SH-SY5Y (cell line): ENCODE results near the gene DAP.

ENCODE experiments used
- GATA2 ChIP-seq: IDR thresholded peaks from 2 replicates; pipeline ENCODE4 v1.6.1; 2011; ENCODE audit warnings: mild to moderate bottlenecking, low read depth, low read length
- GATA3 ChIP-seq: IDR thresholded peaks from 2 replicates; pipeline ENCODE4 v1.6.1; 2011; ENCODE audit warnings: low read depth, mild to moderate bottlenecking, low read length, moderate library complexity

The DAP gene

GRCh38 chr5:10671041-10672008 lies 89.7 kb downstream of the DAP start:
- no peak for TF ChIP-seq GATA3
- TF ChIP-seq GATA2 = peak; percentile 69

- no peak for TF ChIP-seq GATA3
- no peak for TF ChIP-seq GATA2
Observed at GRCh38 chr5:10669983-10670382, 91.1 kb downstream of the DAP start.

GRCh38 chr5:10668697-10669096 lies 92.3 kb downstream of the DAP start:
- TF ChIP-seq GATA2 (no peak), GATA3 (no peak)

DNA sequence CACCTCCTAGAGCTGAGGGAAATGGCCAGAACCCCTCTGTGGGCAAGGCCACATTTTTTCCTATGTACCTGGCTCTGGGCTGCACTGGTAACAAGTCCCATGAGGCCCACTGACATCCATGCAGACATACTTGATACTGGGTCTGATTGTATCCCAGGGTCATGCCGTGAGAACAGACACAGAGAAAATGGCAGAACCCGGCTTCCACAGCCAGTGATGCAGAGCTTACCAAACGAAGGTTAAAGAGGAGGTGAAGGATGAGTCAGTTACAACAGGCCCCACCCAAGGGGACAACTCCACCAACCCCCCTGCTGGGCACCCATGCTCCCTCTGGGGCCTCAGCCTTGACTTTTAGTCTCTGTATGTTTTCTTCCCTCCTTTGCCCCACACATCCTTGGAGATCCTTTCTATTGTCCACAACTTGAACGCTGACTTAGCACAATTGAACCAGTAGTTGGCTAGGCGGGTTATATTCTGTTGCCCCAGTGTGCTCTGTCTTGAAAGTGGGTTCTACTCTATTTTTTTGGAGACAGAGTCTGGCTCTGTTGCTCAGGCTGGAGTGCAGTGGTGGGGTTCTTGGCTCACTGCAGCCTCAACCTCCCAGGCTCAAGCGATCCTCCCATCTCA lies 93.5 kb downstream of the DAP start:
- TF ChIP-seq GATA3 (no peak), GATA2 (no peak)

DNA sequence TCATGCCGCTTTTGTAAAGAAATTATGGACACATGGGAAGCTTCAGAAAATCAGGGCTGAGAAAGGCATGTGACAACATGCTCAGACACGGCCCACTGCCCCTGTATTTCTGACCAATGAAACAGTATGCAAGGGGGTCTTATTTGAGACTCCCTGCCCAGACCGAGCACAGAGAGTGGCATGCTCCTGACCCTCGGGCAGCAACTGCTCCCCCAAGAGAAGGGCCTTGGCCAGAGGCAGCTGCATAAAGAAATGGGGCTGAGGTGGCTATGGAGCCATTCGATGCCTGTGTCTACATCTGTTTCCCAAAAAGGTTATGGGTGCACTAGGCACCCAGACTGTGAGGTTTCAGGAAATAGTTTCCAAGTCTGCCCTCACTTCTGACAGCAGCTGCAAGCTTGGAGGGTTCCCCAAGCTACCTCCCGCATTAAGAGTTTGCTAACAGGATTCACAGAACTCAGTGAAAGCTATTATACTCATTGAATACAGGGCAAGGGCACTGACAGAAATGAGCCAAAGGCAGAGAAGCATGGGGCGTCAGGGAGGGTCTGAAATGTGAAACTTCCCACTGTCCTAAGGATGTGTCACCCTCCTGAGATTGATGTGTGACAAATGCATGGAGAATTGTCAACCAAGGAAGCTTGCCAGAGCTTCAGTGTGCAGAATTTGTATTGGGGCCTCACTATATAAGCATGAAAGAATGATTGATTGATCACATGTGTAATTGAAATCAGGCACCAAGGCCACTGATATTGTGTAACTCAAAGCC lies 94.3 kb downstream of the DAP start:
- no peak for TF ChIP-seq GATA3
- TF ChIP-seq GATA2 = no peak

DNA sequence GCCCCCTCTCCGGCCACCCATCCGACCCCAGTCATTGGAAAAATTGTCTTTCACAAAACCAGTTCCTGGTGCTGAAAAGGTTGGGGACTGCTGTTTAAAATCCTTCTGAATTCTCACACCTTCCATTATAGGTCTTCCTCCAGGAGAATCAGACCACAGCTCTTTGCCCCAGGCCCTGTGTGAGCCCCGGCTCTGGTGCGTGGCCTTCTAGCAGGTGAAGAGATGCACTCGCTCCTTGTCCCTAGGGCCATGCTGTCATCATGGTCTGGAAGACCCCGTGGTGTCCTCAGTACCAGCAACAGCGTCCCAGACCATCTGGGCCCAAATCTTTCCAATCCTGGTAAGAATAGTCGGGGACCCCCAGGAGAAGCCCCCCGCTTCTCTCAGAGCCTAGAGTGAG lies 95.2 kb downstream of the DAP start:
- no peak for TF ChIP-seq GATA3
- TF ChIP-seq GATA2 = no peak

DNA sequence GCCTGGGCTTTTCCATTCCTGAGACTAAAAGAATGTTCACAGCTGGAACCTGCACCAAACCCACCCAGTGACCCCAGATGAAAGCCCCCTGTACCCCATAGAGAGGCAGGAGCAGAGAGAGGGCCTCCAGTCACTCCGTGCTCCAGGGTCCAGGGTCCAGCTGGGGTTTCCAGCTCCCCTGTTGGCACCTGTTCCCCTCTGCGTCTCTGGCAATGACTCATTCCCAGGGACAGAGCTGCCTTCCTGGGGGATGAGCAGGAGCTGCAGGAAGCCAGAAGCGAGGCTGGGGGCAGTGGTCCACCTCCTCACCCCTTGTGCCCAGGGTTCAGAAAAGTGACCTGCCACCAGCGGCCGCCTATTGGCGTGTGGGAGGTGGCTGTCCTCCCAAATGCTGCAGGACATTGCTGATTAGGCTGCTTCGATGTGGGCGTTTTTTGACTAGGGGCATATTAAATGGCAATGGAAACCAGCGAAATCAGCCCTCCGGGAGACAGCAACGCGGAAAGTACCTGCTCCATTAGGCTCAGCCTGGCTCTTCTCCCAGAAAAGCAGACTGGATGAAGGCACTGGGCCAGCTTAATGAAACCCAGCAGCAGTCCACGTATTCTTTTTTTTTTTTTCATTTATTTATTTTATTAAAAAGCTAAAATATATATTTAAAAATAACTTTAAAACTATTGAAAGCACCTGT lies 97.4 kb downstream of the DAP start:
- TF ChIP-seq GATA3 (no peak), GATA2 (0 out of 2 replicates have a peak, but pooled peaks have one; percentile 6)

DNA sequence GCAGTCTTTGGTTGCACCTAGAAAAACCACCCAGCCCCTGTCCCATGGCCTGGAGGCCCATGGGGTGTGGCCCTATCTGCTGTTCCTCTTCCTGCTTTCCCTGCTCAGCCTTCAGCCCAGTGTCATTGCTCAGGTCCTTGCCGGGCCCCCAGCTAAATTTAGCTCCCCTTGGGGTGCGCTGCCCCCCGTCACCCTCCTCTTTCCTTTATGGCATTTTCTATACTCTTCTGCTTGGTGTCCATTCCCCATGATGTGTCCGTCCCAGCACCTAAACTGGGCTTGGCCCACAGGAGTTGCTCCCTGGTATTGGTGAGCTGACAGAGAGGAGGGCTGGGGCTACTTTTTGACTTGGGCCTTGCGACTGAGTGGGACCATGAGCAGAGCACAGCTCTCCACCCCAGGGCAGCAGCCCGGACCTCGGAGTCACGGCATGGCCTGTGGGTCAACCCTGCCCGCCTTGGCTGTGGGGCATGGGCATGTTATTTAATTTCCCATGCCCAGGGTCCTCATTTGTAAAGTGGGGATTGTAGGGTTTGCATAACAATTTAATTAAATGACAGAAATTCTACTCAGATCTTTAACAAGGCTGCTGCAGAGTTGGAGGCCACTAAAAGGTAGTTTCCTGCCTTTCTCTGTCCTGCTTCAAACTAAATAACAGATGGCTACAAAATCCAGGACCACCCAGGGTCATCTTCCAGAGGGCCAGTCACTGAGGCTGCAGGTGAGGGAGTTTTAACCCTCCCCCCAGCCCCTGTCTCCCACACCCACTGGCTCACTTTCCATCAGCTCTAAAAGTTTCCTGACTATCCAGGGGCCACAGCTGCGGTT lies 98.2 kb downstream of the DAP start:
- TF ChIP-seq GATA2 (no peak), GATA3 (no peak)

- TF ChIP-seq GATA3 (no peak), GATA2 (no peak)
Observed at GRCh38 chr5:10662083-10662482, 99.0 kb downstream of the DAP start.

- no peak for TF ChIP-seq GATA2
- no peak for TF ChIP-seq GATA3
Observed at GRCh38 chr5:10661401-10661800, 99.6 kb downstream of the DAP start.

DNA sequence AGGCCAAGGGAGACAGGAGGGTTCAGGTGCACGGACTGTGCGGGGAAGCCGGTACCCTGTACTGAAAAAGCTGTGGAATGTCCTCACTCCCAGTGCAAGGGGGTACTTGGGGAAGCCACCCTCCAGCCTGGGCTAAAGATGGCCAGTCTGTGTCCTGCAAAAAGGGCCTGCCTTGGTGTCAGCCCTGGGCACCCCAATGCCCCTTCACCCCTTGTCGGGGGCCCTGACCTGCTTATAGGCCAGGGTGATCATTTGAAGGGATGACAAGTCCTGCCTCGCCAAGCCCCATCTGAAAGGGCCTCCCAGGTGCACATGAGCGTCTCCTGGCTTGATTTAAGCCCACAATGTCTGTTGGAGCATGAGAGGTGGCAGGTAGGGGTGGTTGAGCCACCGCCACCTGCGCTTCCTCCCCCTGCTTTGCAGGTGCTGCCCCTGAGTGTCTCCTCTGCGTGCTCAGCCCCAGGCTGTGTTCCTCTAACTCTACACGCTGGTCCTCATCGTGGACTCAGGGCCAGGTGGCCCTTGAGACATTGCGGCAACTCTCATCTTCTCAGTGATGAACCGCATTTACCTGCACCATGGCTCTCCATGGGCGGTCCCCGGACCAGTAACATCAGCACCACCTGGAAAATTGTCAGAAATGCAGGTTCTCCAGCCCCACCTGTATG lies 100.2 kb downstream of the DAP start:
- TF ChIP-seq GATA2 = no peak
- no peak for TF ChIP-seq GATA3

- TF ChIP-seq GATA2 (no peak), GATA3 (no peak)
Observed at GRCh38 chr5:10660135-10660534, 100.9 kb downstream of the DAP start.
